HepG2 (cell line): ENCODE results near the gene SMIM44. TPM values are rescaled to one million over a fixed set of nuclear protein-coding genes. Genes with fewer than 3 reads are reported as not detected.

ENCODE experiments used
- ATAC-seq: fragments of 200-7000 bp; cut with Tn5 transposase; 3 replicates; pipeline ENCODE4 v1.9.1; 2020; ENCODE audit warnings: mild to moderate bottlenecking, moderate library complexity
- BruUV-seq: library from RNA; stranded (reverse); fragments of 400-500 nt; replicated peaks from 2 replicates; lab custom pipeline; 2021; lab: Mats Ljungman, UMichigan
- CTCF ChIA-PET: fragments of 300-600 bp; formaldehyde crosslinking; extraction: SDS; loops from one replicate; lab custom pipeline; 2021; ENCODE audit warnings: low total read pairs, inconsistent platforms, low intra/inter-chr PET ratio; lab: Yijun Ruan, JAX
- POLR2A ChIA-PET: fragments of 350-600 bp; sonication (Branson Sonifier 250); formaldehyde crosslinking; loops from one replicate; lab custom pipeline; 2020; ENCODE audit warnings: antibody characterized with exemption, inconsistent platforms; lab: Yijun Ruan, JAX
- DNase-seq: peaks from one replicate; pipeline ENCODE4 v3.0.0-alpha.2; 2015; ENCODE audit warnings: low spot score
- FAIRE-seq: peaks from 3 replicates; lab custom pipeline; 2011; peaks lifted over from hg19 to GRCh38; lab: Jason Lieb, UNC
- H2AFZ ChIP-seq: one replicate; pipeline ENCODE4 v1.6.1; 2011; ENCODE audit warnings: low read length, inconsistent platforms
- H3K27ac ChIP-seq: fragments of 300-600 bp; 3 replicates; pipeline ENCODE4 v1.8.0; 2011; ENCODE audit warnings: mixed run types, mild to moderate bottlenecking, mixed read lengths, low read length, inconsistent platforms; ENCODE audit not compliant: insufficient read depth; ENCODE audit errors: extremely low read length
- H3K27me3 ChIP-seq, 2 experiments: fragments of 200-600 bp in 1 of 2; 2 replicates in 1 of 2; 3 replicates in 1 of 2; pipeline versions ENCODE4 v1.6.0 to v1.8.0; 2011; ENCODE audit warnings: low read length in 2 of 2, mild to moderate bottlenecking in 2 of 2, moderate library complexity in 2 of 2, inconsistent platforms in 1 of 2; ENCODE audit not compliant: insufficient read depth in 2 of 2, control insufficient read depth in 1 of 2
- H3K36me3 ChIP-seq, 2 experiments: fragments of 200-600 bp in 1 of 2; replicated peaks in 1 of 2; 2 replicates in 1 of 2; 3 replicates in 1 of 2; pipeline versions ENCODE4 v1.5.1 to v1.8.0; 2011; ENCODE audit warnings: low read length in 2 of 2, inconsistent platforms in 1 of 2; ENCODE audit not compliant: insufficient read depth in 2 of 2, control insufficient read depth in 1 of 2
- H3K4me1 ChIP-seq: 2 replicates; pipeline ENCODE4 v1.5.1; 2012; ENCODE audit warnings: low read length, inconsistent platforms; ENCODE audit not compliant: insufficient read depth
- H3K4me2 ChIP-seq: 2 replicates; pipeline ENCODE4 v1.6.0; 2011; ENCODE audit warnings: low read depth, low read length, inconsistent platforms
- H3K4me3 ChIP-seq, 3 experiments: fragments of 200-600 bp in 1 of 3; sonication (generic), shearing (Covaris generic) in 1 of 3; replicated peaks in 1 of 3; 2 replicates each; pipeline ENCODE4 v1.5.1; 2011 to 2016; ENCODE audit warnings: low read length in 3 of 3, inconsistent platforms in 2 of 3, low read depth in 2 of 3, mild to moderate bottlenecking in 2 of 3, control low read depth in 1 of 3, mixed read lengths in 1 of 3; ENCODE audit not compliant: insufficient read depth in 1 of 3
- H3K79me2 ChIP-seq: one replicate; pipeline ENCODE4 v1.6.1; 2011; ENCODE audit warnings: low read length, inconsistent platforms; ENCODE audit not compliant: insufficient read depth
- H3K9ac ChIP-seq: 2 replicates; pipeline ENCODE4 v1.6.0; 2011; ENCODE audit warnings: mild to moderate bottlenecking, low read depth, low read length, inconsistent platforms; ENCODE audit not compliant: insufficient read depth
- H3K9me3 ChIP-seq: 2 replicates; pipeline ENCODE4 v1.5.1; 2012; ENCODE audit warnings: mild to moderate bottlenecking, low read length
- H4K20me1 ChIP-seq: 2 replicates; pipeline ENCODE4 v1.6.0; 2011; ENCODE audit warnings: inconsistent platforms, mild to moderate bottlenecking, low read length, moderate library complexity; ENCODE audit not compliant: insufficient read depth
- BATF2 ChIP-seq: sonication (generic); formaldehyde crosslinking; IDR thresholded peaks from 2 replicates; pipeline ENCODE4 v1.8.0; 2022; ENCODE audit warnings: mild to moderate bottlenecking, missing genetic modification reagents, moderate library complexity
- FOSL2 ChIP-seq: sonication (generic); formaldehyde crosslinking; IDR thresholded peaks from 2 replicates; pipeline ENCODE4 v1.4.0; 2020; ENCODE audit warnings: missing genetic modification reagents
- JUNB ChIP-seq: sonication (generic); formaldehyde crosslinking; IDR thresholded peaks from 2 replicates; pipeline ENCODE4 v1.8.0; 2022; ENCODE audit warnings: missing genetic modification reagents, mild to moderate bottlenecking, borderline replicate concordance
- SP2 ChIP-seq: sonication (generic); formaldehyde crosslinking; IDR thresholded peaks from 2 replicates; pipeline ENCODE4 v1.5.1; 2020; ENCODE audit warnings: mild to moderate bottlenecking, missing genetic modification reagents
- SP5 ChIP-seq: IDR thresholded peaks from 2 replicates; pipeline ENCODE4 v1.6.1; 2016; ENCODE audit warnings: low read depth, borderline replicate concordance
- ZBTB44 ChIP-seq: sonication (generic); formaldehyde crosslinking; IDR thresholded peaks from 2 replicates; pipeline ENCODE4 v1.4.0; 2020; ENCODE audit warnings: missing genetic modification reagents
- ZNF44 ChIP-seq: sonication (generic); formaldehyde crosslinking; IDR thresholded peaks from 2 replicates; pipeline ENCODE4 v1.5.1; 2020; ENCODE audit warnings: mild to moderate bottlenecking, missing genetic modification reagents
- ZNF530 ChIP-seq: sonication (generic); formaldehyde crosslinking; IDR thresholded peaks from 2 replicates; pipeline ENCODE4 v1.5.0; 2020; ENCODE audit warnings: low read depth, mild to moderate bottlenecking, missing genetic modification reagents
- ZNF777 ChIP-seq: sonication (generic); formaldehyde crosslinking; IDR thresholded peaks from 2 replicates; pipeline ENCODE4 v1.4.0; 2020; ENCODE audit warnings: missing genetic modification reagents
- WGBS: methylation state at CpG from one replicate; pipeline ENCODE4 v1.1.6; 2017; ENCODE audit warnings: low lambda C conversion rate; 5-methylcytosine and 5-hydroxymethylcytosine counted together
- in situ Hi-C: cut with HindIII; loops from 2 replicates; pipeline ENCODE4 v1.10.0; 2017; ENCODE audit warnings: low pct_unique_long_range_greater_than_20kb; ENCODE audit not compliant: extremely low pct_ligation_motif_present
- intact Hi-C: fragments of 100-400 bp; cut with micrococcal nuclease; formaldehyde crosslinking; loops from one replicate; pipeline ENCODE4 v1.10.0; 2022; ENCODE audit not compliant: unreplicated experiment
- polyA plus RNA-seq, 8 experiments: library from polyadenylated mRNA; depleted of rRNA in 3 of 8; stranded (reverse) in 7 of 8; unstranded in 1 of 8; fragments of >200 nt; fragmentation: Illumina TruSeq in 4 of 8; extraction: Trizol in 4 of 8; gene quantifications; 2 replicates each; pipeline versions ENCODE4 v1.2.1 to v1.2.3, GENCODE V29; 2011 to 2016; ENCODE audit warnings: low read depth in 4 of 8, missing spikeins in 1 of 8, mixed read lengths in 1 of 8; ENCODE audit not compliant: insufficient read depth in 1 of 8
- total RNA-seq, 5 experiments: library from RNA; depleted of rRNA; stranded (reverse); fragments of >200 nt; fragmentation: Illumina TruSeq; extraction: Trizol; gene quantifications; 2 replicates each; pipeline ENCODE4 v1.2.3, GENCODE V29; 2016; ENCODE audit warnings: low read depth in 1 of 5

The SMIM44 gene
- total and polyA plus RNA-seq, 2 of the 13 experiments (the other 11 are each of a cell fraction or from before 2014, with no cell fraction given) = not detected

GRCh38 chr19:3510727-3511126 lies 27.5 kb upstream of the SMIM44 start:
- DNase-seq (no peak), ATAC-seq (no peak), FAIRE-seq (no peak)
- TF ChIP-seq ZNF777 (CRISPR knock-in tag) = no peak
- TF ChIP-seq SP5 (CRISPR knock-in tag) = no peak
- no peak for TF ChIP-seq JUNB (CRISPR knock-in tag)
- TF ChIP-seq BATF2 (CRISPR knock-in tag) = no peak
- TF ChIP-seq SP2 (CRISPR knock-in tag) = no peak
- no peak for TF ChIP-seq ZNF530 (CRISPR knock-in tag)
- TF ChIP-seq FOSL2 (CRISPR knock-in tag) = no peak
- no peak for TF ChIP-seq ZBTB44 (CRISPR knock-in tag)
- no peak for TF ChIP-seq ZNF44 (CRISPR knock-in tag)
- peaks cover 18% of the 10 kb centered on the region; the same call in 1 of the 2 replicates for H4K20me1 ChIP-seq
- no TSS peak for BruUV-seq
- H3K4me2 ChIP-seq = no peak overlapping the region
- peaks cover 5 to 20% of the 10 kb centered on the region in 2 experiments; a peak in 4 of 5 replicates for H3K36me3 ChIP-seq
- no peaks in the 10 kb centered on the region for H3K27me3 ChIP-seq
- POLR2A ChIA-PET = no interaction called here
- no peak overlapping the region for H3K9ac ChIP-seq
- intact Hi-C loops (no loop called here), in situ Hi-C loops (no loop called here)
- H3K4me1 ChIP-seq = peaks cover 12% of the 10 kb centered on the region
- no peaks in the 10 kb centered on the region for H3K9me3 ChIP-seq
- H3K4me3 ChIP-seq = no peak overlapping the region
- peaks cover 72% of the 10 kb centered on the region for H3K79me2 ChIP-seq
- no peak overlapping the region for H3K27ac ChIP-seq
- no peak overlapping the region for H2AFZ ChIP-seq
- CTCF ChIA-PET = no interaction called here
- 98% methylated on average over 19 of the region's 22 CpGs for WGBS
